Measurements from ENCODE around the gene CARD10. TPM values are rescaled to one million over a fixed set of nuclear protein-coding genes. Genes with fewer than 3 reads are reported as not detected.

Gene CARD10
- total and polyA plus RNA-seq, 2 of the 13 experiments (the other 11 are each of a cell fraction or from before 2014, with no cell fraction given) = 35.2 to 55.8 TPM

DNA sequence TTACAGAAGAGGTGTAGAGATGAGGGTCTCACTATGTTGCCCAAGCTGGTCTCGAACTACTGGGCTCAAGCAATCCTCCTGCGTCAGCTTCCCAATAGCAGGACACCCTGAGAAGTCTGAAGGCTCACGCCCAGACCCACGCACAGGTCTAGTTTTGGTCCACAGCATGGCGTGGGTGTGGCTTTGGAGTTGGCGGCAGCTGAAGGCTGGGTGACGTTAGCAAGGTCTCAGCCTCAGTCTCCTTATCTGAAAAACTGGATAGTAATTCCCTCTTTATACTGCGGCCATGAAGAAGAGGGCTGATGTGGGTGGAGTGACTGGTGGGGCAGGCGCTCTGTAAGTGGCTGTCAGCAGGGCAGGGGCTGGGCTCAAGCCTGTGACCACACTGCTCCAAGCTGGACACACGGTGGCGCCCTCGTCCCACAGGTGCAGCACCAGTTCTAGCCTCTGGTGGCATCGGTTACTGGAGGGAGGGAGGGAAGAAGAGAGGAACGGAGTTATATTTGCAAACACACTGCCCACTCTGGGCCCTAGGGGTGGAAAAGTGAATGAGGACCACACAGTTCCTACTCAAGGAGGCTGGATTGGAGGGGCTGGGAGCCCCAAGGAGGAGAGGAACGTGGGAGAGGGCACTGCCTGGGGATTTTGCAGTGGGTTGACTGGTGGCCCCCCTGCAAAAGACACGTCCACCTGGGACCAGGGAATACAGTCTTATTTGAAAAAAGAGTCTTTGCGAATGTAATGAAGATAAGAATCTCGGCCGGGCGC is 19.6 kb upstream of the CARD10 start (continued):
- TF ChIP-seq, protein P1, sequence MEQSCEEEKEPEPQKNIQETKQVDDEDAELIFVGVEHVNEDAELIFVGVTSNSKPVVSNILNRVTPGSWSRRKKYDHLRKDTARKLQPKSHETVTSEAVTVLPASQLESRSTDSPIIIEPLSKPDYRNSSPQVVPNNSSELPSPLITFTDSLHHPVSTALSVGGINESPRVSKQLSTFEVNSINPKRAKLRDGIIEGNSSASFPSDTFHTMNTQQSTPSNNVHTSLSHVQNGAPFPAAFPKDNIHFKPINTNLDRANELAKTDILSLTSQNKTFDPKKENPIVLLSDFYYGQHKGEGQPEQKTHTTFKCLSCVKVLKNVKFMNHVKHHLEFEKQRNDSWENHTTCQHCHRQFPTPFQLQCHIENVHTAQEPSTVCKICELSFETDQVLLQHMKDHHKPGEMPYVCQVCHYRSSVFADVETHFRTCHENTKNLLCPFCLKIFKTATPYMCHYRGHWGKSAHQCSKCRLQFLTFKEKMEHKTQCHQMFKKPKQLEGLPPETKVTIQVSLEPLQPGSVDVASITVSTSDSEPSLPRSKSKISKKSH (CRISPR knock-in tag; IDR thresholded peaks at IDR 0.05; ENCODE audit: borderline replicate concordance) = peak; percentile 51; the same call in 1 of the 2 replicates
- no peak for TF ChIP-seq ZFP37 (CRISPR knock-in tag; IDR thresholded peaks at IDR 0.05; ENCODE audit: borderline replicate concordance)
- TF ChIP-seq STAT5B (CRISPR knock-in tag; IDR thresholded peaks at IDR 0.05) = no peak
- TF ChIP-seq ZFP41 (CRISPR knock-in tag; IDR thresholded peaks at IDR 0.05; ENCODE audit: borderline replicate concordance) = no peak
- TF ChIP-seq, protein P2, sequence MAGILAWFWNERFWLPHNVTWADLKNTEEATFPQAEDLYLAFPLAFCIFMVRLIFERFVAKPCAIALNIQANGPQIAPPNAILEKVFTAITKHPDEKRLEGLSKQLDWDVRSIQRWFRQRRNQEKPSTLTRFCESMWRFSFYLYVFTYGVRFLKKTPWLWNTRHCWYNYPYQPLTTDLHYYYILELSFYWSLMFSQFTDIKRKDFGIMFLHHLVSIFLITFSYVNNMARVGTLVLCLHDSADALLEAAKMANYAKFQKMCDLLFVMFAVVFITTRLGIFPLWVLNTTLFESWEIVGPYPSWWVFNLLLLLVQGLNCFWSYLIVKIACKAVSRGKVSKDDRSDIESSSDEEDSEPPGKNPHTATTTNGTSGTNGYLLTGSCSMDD (CRISPR knock-in tag; IDR thresholded peaks at IDR 0.05) = no peak
- TF ChIP-seq ZBTB20 (CRISPR knock-in tag; IDR thresholded peaks at IDR 0.05; ENCODE audit: borderline replicate concordance, low read depth) = no peak
- no peak for TF ChIP-seq ZBTB42 (CRISPR knock-in tag; IDR thresholded peaks at IDR 0.05)
- no peak for TF ChIP-seq ZNF558 (CRISPR knock-in tag; IDR thresholded peaks at IDR 0.05; ENCODE audit: borderline replicate concordance)
- no peak for TF ChIP-seq RFXANK (CRISPR knock-in tag; IDR thresholded peaks at IDR 0.05)
- TF ChIP-seq ZNF792 (CRISPR knock-in tag; IDR thresholded peaks at IDR 0.05) = 0 out of 2 replicates have a peak, but pooled peaks have one; percentile 33
- TF ChIP-seq YY1 (IDR thresholded peaks at IDR 0.05; ENCODE audit: insufficient read depth, insufficient replicate concordance, low read depth, low read length) = peak; percentile 65
- no peak for TF ChIP-seq ATF1 (CRISPR knock-in tag; IDR thresholded peaks at IDR 0.05)
- TF ChIP-seq ZNF883 (CRISPR knock-in tag; IDR thresholded peaks at IDR 0.05; ENCODE audit: not compliant biosample characterization) = no peak
- TF ChIP-seq, protein P3, sequence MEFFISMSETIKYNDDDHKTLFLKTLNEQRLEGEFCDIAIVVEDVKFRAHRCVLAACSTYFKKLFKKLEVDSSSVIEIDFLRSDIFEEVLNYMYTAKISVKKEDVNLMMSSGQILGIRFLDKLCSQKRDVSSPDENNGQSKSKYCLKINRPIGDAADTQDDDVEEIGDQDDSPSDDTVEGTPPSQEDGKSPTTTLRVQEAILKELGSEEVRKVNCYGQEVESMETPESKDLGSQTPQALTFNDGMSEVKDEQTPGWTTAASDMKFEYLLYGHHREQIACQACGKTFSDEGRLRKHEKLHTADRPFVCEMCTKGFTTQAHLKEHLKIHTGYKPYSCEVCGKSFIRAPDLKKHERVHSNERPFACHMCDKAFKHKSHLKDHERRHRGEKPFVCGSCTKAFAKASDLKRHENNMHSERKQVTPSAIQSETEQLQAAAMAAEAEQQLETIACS (CRISPR knock-in tag; IDR thresholded peaks at IDR 0.05) = no peak
- TF ChIP-seq MEF2D (CRISPR knock-in tag; IDR thresholded peaks at IDR 0.05) = no peak
- no peak for TF ChIP-seq ARID2 (CRISPR knock-in tag; IDR thresholded peaks at IDR 0.05; ENCODE audit: borderline replicate concordance)
- no peak for TF ChIP-seq SMARCE1 (IDR thresholded peaks at IDR 0.05; ENCODE audit: borderline replicate concordance)
- TF ChIP-seq, protein P4, sequence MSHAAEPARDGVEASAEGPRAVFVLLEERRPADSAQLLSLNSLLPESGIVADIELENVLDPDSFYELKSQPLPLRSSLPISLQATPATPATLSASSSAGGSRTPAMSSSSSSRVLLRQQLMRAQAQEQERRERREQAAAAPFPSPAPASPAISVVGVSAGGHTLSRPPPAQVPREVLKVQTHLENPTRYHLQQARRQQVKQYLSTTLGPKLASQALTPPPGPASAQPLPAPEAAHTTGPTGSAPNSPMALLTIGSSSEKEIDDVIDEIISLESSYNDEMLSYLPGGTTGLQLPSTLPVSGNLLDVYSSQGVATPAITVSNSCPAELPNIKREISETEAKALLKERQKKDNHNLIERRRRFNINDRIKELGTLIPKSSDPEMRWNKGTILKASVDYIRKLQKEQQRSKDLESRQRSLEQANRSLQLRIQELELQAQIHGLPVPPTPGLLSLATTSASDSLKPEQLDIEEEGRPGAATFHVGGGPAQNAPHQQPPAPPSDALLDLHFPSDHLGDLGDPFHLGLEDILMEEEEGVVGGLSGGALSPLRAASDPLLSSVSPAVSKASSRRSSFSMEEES (CRISPR knock-in tag; IDR thresholded peaks at IDR 0.05) = no peak
- TF ChIP-seq AHR (CRISPR knock-in tag; IDR thresholded peaks at IDR 0.05) = peak; percentile 67; the same call in 1 of the 2 replicates
- peak; percentile 86 for TF ChIP-seq XRCC5 (optimal IDR thresholded peaks at IDR 0.05; ENCODE audit: low read length)
- TF ChIP-seq ZBTB3 (CRISPR knock-in tag; IDR thresholded peaks at IDR 0.05; ENCODE audit: borderline replicate concordance, low read depth) = peak; percentile 58; the same call in 1 of the 2 replicates
- TF ChIP-seq MYNN (CRISPR knock-in tag; IDR thresholded peaks at IDR 0.05; ENCODE audit: low read depth) = no peak
- peak; percentile 74; the same call in 1 of the 2 replicates for TF ChIP-seq SALL2 (CRISPR knock-in tag; IDR thresholded peaks at IDR 0.05)
- no peak for TF ChIP-seq SRSF1 (optimal IDR thresholded peaks at IDR 0.05; ENCODE audit: low read depth, low read length)
- TF ChIP-seq NR2F1 (CRISPR knock-in tag; IDR thresholded peaks at IDR 0.05) = no peak
- TF ChIP-seq ZKSCAN1 (IDR thresholded peaks at IDR 0.05; ENCODE audit: low read length) = peak; percentile 28; the same call in 1 of the 2 replicates

All from HepG2 (cell line).